MM.1S (cell line): Measurements from ENCODE around the gene NUP98.

ENCODE experiments used
- DNase-seq: peaks from one replicate; pipeline ENCODE4 v3.0.0-alpha.2; 2015
- H2AFZ ChIP-seq: fragments of 300-600 bp; sonication (generic); 2 replicates; pipeline ENCODE4 v1.6.0; 2016; ENCODE audit warnings: antibody characterized with exemption, low read length
- H3F3A ChIP-seq: fragments of 300-600 bp; sonication (generic); 2 replicates; pipeline ENCODE4 v1.6.1; 2016; ENCODE audit warnings: mild to moderate bottlenecking, antibody characterized with exemption, low read length, moderate library complexity, mixed read lengths; ENCODE audit not compliant: insufficient read depth
- H3K27ac ChIP-seq: fragments of 300-600 bp; sonication (generic); 2 replicates; pipeline ENCODE4 v1.5.1; 2016; ENCODE audit warnings: mild to moderate bottlenecking, low read length
- H3K27me3 ChIP-seq: fragments of 300-600 bp; sonication (generic); replicated peaks from 2 replicates; pipeline ENCODE4 v1.6.0; 2016; ENCODE audit warnings: low read length; ENCODE audit not compliant: insufficient read depth
- H3K36me3 ChIP-seq: fragments of 300-600 bp; sonication (generic); replicated peaks from 2 replicates; pipeline ENCODE4 v1.6.1; 2016; ENCODE audit warnings: mild to moderate bottlenecking, low read length, mixed read lengths; ENCODE audit not compliant: insufficient read depth
- H3K4me1 ChIP-seq: fragments of 300-600 bp; sonication (generic); 2 replicates; pipeline ENCODE4 v1.6.1; 2016; ENCODE audit warnings: low read length, mixed read lengths
- H3K4me2 ChIP-seq: fragments of 300-600 bp; sonication (generic); 2 replicates; pipeline ENCODE4 v1.6.0; 2016; ENCODE audit warnings: low read depth, low read length
- H3K4me3 ChIP-seq: fragments of 300-600 bp; sonication (generic); 2 replicates; pipeline ENCODE4 v1.5.1; 2016; ENCODE audit warnings: low read length, mixed read lengths
- H3K79me2 ChIP-seq: fragments of 300-600 bp; sonication (generic); 2 replicates; pipeline ENCODE4 v1.6.1; 2016; ENCODE audit warnings: mixed run types, low read length, mixed read lengths
- H3K9ac ChIP-seq: fragments of 300-600 bp; sonication (generic); 2 replicates; pipeline ENCODE4 v1.6.1; 2016; ENCODE audit warnings: low read length, mixed read lengths
- H3K9me2 ChIP-seq: fragments of 300-600 bp; sonication (generic); replicated peaks from 2 replicates; pipeline ENCODE4 v1.6.1; 2016; ENCODE audit warnings: mild to moderate bottlenecking, low read length, mixed read lengths; ENCODE audit not compliant: insufficient read depth
- H3K9me3 ChIP-seq: fragments of 300-600 bp; sonication (generic); replicated peaks from 2 replicates; pipeline ENCODE4 v1.6.1; 2016; ENCODE audit warnings: mild to moderate bottlenecking, low read length, mixed read lengths; ENCODE audit not compliant: insufficient read depth
- H4K20me1 ChIP-seq: fragments of 300-600 bp; sonication (generic); 2 replicates; pipeline ENCODE4 v1.6.1; 2016; ENCODE audit warnings: mild to moderate bottlenecking, low read length, moderate library complexity, mixed read lengths; ENCODE audit not compliant: insufficient read depth
- CTCF ChIP-seq: fragments of 300-600 bp; sonication (generic); IDR thresholded peaks from 2 replicates; pipeline ENCODE4 v1.5.1; 2016; ENCODE audit warnings: antibody characterized with exemption, low read length, mixed read lengths
- EZH2 ChIP-seq: fragments of 300-600 bp; sonication (generic); optimal IDR thresholded peaks from 2 replicates; pipeline ENCODE3; 2017; ENCODE audit warnings: low read depth, mild to moderate bottlenecking, antibody characterized with exemption, low read length, mixed read lengths
- EZH2phosphoT487 ChIP-seq: fragments of 300-600 bp; sonication (generic); IDR thresholded peaks from 2 replicates; pipeline ENCODE4 v1.6.1; 2018; ENCODE audit warnings: antibody characterized with exemption, low read length

NUP98 gene

DNA sequence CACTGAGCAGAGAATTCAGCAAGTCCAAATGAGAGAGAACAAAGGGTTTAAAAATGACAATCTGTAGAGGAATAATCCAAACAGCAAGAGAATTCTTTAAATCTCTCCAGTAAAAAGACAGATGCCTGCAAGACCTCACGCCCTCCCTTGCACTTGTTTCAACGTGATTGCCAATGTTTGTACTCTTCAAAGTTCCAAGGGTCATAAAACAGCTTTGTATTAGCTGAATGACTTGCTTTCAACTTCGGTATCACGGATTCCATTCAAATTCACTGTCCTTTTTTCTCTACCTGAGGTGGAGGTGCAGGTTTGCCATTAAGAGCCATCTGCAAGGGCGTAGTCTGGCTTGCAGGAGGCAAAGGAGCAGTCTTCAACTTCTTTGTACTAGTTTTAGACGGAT is 85.1 kb downstream of the NUP98 start:
- Histone ChIP-seq H2AFZ (no peak overlapping the region), H4K20me1 (no peaks in the 10 kb centered on the region), H3K9ac (no peak overlapping the region), H3K4me1 (no peaks in the 10 kb centered on the region), H3K4me3 (no peak overlapping the region), H3K36me3 (peaks cover 6% of the 10 kb centered on the region; the same call in 1 of the 2 replicates), H3K9me3 (no peaks in the 10 kb centered on the region), H3F3A (no peaks in the 10 kb centered on the region; the same call in 1 of the 2 replicates), H3K27ac (no peak overlapping the region), H3K9me2 (no peaks in the 10 kb centered on the region), H3K27me3 (no peaks in the 10 kb centered on the region), H3K79me2 (0 out of 2 replicates have a peak, but pooled peaks cover 7% of the 10 kb centered on the region), H3K4me2 (no peak overlapping the region)
- no peak for DNase-seq
- TF ChIP-seq EZH2 = no peak
- TF ChIP-seq CTCF = no peak
- TF ChIP-seq EZH2phosphoT487 = no peak

DNA sequence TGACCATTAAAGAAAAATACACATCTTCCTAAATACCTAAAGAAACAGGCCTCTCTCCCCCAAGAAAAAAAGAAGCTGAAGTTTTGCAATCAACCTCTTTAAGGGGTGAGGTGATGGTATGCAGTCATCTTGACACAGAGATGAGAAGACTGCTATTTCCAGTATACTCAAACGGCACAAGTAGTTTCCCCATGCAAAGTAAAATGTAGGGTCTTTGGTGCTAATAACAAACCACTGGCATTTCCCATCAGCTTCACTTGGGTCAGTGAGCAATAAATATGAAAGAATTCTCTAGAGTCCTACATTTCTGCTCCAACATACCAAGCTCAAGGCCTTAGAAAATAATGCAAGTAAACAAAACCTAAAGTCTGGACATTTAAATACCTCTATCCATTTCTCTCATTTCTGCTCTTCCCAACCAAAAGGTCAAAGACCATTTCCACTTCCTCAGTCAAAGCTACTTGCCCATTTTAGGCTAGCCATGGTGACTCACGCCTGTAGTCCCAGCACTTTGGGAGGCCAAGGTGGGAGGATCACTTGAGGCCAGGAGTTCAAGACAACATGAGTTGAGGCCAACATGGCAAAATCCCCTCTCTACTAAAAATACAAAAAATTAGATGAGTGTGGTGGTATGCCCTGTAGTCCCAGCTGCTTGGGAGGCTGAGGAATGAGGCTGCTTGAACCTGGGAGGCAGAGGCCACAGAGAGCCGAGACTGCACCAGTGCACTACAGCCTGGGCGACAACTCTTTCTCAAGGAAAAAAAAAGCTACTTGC is 86.7 kb downstream of the NUP98 start:
- H4K20me1 ChIP-seq = no peaks in the 10 kb centered on the region
- TF ChIP-seq CTCF (no peak), EZH2phosphoT487 (no peak)
- no peak overlapping the region for H2AFZ ChIP-seq
- no peak overlapping the region for H3K27ac ChIP-seq
- no peaks in the 10 kb centered on the region for H3K4me1 ChIP-seq
- H3K4me3 ChIP-seq = no peak overlapping the region
- no peaks in the 10 kb centered on the region; the same call in 1 of the 2 replicates for H3F3A ChIP-seq
- DNase-seq = no peak
- peaks cover 6% of the 10 kb centered on the region for H3K36me3 ChIP-seq
- H3K9me2 ChIP-seq = no peaks in the 10 kb centered on the region
- H3K79me2 ChIP-seq = 0 out of 2 replicates have a peak, but pooled peaks cover 7% of the 10 kb centered on the region
- H3K4me2 ChIP-seq = no peak overlapping the region
- no peaks in the 10 kb centered on the region for H3K9me3 ChIP-seq
- H3K9ac ChIP-seq = no peak overlapping the region
- no peaks in the 10 kb centered on the region for H3K27me3 ChIP-seq

DNA sequence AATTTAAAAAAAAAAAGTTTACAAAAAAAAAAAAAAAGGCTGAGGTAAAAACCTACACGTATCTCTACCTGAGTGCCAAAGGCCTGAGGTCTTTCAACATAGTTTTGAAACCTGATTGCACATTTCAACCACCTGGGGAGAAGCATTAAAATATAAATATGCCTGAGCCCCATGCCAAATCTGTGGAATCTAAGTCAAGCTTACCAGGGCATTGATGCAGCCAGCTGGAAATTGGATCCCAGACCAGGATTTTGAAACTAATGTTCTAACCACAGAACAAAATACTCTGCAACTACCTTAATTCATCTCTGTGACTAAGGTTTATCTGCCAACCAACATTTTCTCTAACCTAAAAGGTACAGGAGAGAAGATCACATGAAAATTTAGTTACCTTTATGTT is 87.4 kb downstream of the NUP98 start:
- DNase-seq = no peak
- Histone ChIP-seq H3K4me1 (no peaks in the 10 kb centered on the region), H3K4me3 (no peak overlapping the region), H3K9me3 (no peaks in the 10 kb centered on the region), H4K20me1 (no peaks in the 10 kb centered on the region), H3K27ac (no peak overlapping the region), H3K27me3 (no peaks in the 10 kb centered on the region), H3K36me3 (peaks cover 12% of the 10 kb centered on the region), H3K4me2 (no peak overlapping the region), H3K9ac (no peak overlapping the region), H3K9me2 (no peaks in the 10 kb centered on the region), H2AFZ (no peak overlapping the region), H3K79me2 (0 out of 2 replicates have a peak, but pooled peaks cover 7% of the 10 kb centered on the region), H3F3A (no peaks in the 10 kb centered on the region; the same call in 1 of the 2 replicates)
- TF ChIP-seq CTCF (no peak), EZH2 (no peak), EZH2phosphoT487 (no peak)
